Parathyroid adenoma (tissue), 2 donors: ENCODE measurements around the gene SMAD3.

Experiments
- H2AFZ ChIP-seq: fragments of 300-600 bp; sonication (generic); one replicate; pipeline ENCODE4 v1.7.0; 2017; ENCODE audit warnings: antibody characterized with exemption, mild to moderate bottlenecking
- H3K27ac ChIP-seq: fragments of 300-600 bp; sonication (generic); one replicate; pipeline ENCODE4 v1.7.0; 2017
- H3K27me3 ChIP-seq: fragments of 300-600 bp; sonication (generic); one replicate; pipeline ENCODE4 v1.7.0; 2017; ENCODE audit warnings: low read length; ENCODE audit not compliant: control insufficient read depth, insufficient read depth
- H3K36me3 ChIP-seq: fragments of 300-600 bp; sonication (generic); one replicate; pipeline ENCODE4 v1.7.0; 2017; ENCODE audit warnings: low read length; ENCODE audit not compliant: control insufficient read depth, insufficient read depth
- H3K4me1 ChIP-seq: fragments of 300-600 bp; sonication (generic); one replicate; pipeline ENCODE4 v1.7.0; 2017; ENCODE audit warnings: control low read depth
- H3K4me2 ChIP-seq: fragments of 300-600 bp; sonication (generic); one replicate; pipeline ENCODE4 v1.7.0; 2017; ENCODE audit warnings: low read length
- H3K4me3 ChIP-seq: fragments of 300-600 bp; sonication (generic); one replicate; pipeline ENCODE4 v1.7.0; 2017; ENCODE audit warnings: low read depth, low read length
- H3K79me2 ChIP-seq: fragments of 300-600 bp; sonication (generic); one replicate; pipeline ENCODE4 v1.7.0; 2017; ENCODE audit warnings: control low read depth
- H3K9ac ChIP-seq: fragments of 300-600 bp; sonication (generic); one replicate; pipeline ENCODE4 v1.7.0; 2017; ENCODE audit warnings: mild to moderate bottlenecking
- H3K9me3 ChIP-seq: fragments of 300-600 bp; sonication (generic); one replicate; pipeline ENCODE4 v1.7.0; 2017; ENCODE audit warnings: low read length; ENCODE audit not compliant: control insufficient read depth
- CTCF ChIP-seq: fragments of 300-600 bp; sonication (generic); IDR thresholded peaks from one replicate; pipeline ENCODE4 v1.7.0; 2017; ENCODE audit warnings: antibody characterized with exemption, mild to moderate bottlenecking
- donor health status: primary hyperparathyroidism.

The SMAD3 gene

GRCh38 chr15:67215102-67215501, 149.7 kb downstream of the SMAD3 start:
- Histone ChIP-seq H3K4me1 (no peaks in the 10 kb centered on the region), H3K27ac (no peak overlapping the region), H2AFZ (no peak overlapping the region), H3K4me2 (no peak overlapping the region), H3K27me3 (no peaks in the 10 kb centered on the region), H3K36me3 (no peaks in the 10 kb centered on the region), H3K9me3 (no peaks in the 10 kb centered on the region), H3K9ac (no peak overlapping the region), H3K79me2 (no peaks in the 10 kb centered on the region), H3K4me3 (no peak overlapping the region)
- no peak for TF ChIP-seq CTCF

- H3K4me2 ChIP-seq = no peak overlapping the region
- no peaks in the 10 kb centered on the region for H3K4me1 ChIP-seq
- no peak overlapping the region for H3K4me3 ChIP-seq
- H3K27ac ChIP-seq = no peak overlapping the region
- no peak for TF ChIP-seq CTCF
- no peaks in the 10 kb centered on the region for H3K9me3 ChIP-seq
- no peak overlapping the region for H3K9ac ChIP-seq
- H3K36me3 ChIP-seq = no peaks in the 10 kb centered on the region
- no peaks in the 10 kb centered on the region for H3K27me3 ChIP-seq
- H2AFZ ChIP-seq = no peak overlapping the region
- no peaks in the 10 kb centered on the region for H3K79me2 ChIP-seq
These were observed 151.5 kb downstream of the SMAD3 start for GRCh38 chr15:67216859-67217258.

GRCh38 chr15:67218428-67218827, 153.0 kb downstream of the SMAD3 start:
- Histone ChIP-seq H3K4me2 (no peak overlapping the region), H2AFZ (no peak overlapping the region), H3K4me1 (no peaks in the 10 kb centered on the region), H3K9me3 (no peaks in the 10 kb centered on the region), H3K4me3 (no peak overlapping the region), H3K79me2 (no peaks in the 10 kb centered on the region), H3K27ac (no peak overlapping the region), H3K9ac (no peak overlapping the region), H3K36me3 (no peaks in the 10 kb centered on the region), H3K27me3 (no peaks in the 10 kb centered on the region)
- TF ChIP-seq CTCF = no peak

GRCh38 chr15:67219288-67219687, 153.9 kb downstream of the SMAD3 start:
- Histone ChIP-seq H3K4me2 (no peak overlapping the region), H3K27me3 (no peaks in the 10 kb centered on the region), H3K79me2 (peaks cover 2% of the 10 kb centered on the region), H2AFZ (no peak overlapping the region), H3K36me3 (no peaks in the 10 kb centered on the region), H3K4me1 (no peaks in the 10 kb centered on the region), H3K9me3 (no peaks in the 10 kb centered on the region), H3K4me3 (no peak overlapping the region), H3K9ac (no peak overlapping the region), H3K27ac (no peak overlapping the region)
- no peak for TF ChIP-seq CTCF

GRCh38 chr15:67224889-67225288, 159.5 kb downstream of the SMAD3 start:
- Histone ChIP-seq H3K36me3 (no peaks in the 10 kb centered on the region), H3K4me2 (no peak overlapping the region), H3K4me3 (no peak overlapping the region), H3K9ac (no peak overlapping the region), H2AFZ (no peak overlapping the region), H3K27me3 (no peaks in the 10 kb centered on the region), H3K79me2 (peaks cover 2% of the 10 kb centered on the region), H3K9me3 (no peaks in the 10 kb centered on the region), H3K27ac (no peak overlapping the region), H3K4me1 (no peaks in the 10 kb centered on the region)
- no peak for TF ChIP-seq CTCF
